ENCODE results near the gene PKHD1.

DNA sequence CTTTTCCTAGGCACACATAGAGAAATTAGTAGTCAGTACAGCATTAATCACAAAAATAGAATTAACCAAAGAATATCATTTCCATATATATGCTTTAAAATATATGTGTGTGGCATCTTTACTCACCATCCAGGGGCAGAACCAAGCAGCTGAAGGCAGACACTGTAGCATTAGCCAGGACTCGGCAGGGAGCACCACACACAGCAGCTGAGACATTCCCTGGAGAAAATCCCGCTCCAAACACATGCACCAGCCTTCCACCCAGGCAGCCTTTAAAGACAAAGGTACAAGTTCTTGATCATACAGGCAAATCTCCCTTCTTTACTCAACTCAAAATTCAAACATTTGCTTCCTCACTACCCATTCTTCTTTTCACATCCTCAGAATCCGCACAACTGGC lies 64.7 kb downstream of the PKHD1 start:
- TF ChIP-seq, protein P1, sequence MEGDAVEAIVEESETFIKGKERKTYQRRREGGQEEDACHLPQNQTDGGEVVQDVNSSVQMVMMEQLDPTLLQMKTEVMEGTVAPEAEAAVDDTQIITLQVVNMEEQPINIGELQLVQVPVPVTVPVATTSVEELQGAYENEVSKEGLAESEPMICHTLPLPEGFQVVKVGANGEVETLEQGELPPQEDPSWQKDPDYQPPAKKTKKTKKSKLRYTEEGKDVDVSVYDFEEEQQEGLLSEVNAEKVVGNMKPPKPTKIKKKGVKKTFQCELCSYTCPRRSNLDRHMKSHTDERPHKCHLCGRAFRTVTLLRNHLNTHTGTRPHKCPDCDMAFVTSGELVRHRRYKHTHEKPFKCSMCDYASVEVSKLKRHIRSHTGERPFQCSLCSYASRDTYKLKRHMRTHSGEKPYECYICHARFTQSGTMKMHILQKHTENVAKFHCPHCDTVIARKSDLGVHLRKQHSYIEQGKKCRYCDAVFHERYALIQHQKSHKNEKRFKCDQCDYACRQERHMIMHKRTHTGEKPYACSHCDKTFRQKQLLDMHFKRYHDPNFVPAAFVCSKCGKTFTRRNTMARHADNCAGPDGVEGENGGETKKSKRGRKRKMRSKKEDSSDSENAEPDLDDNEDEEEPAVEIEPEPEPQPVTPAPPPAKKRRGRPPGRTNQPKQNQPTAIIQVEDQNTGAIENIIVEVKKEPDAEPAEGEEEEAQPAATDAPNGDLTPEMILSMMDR (IDR thresholded peaks at IDR 0.05) = no peak
- no peak for TF ChIP-seq POLR2A (IDR thresholded peaks at IDR 0.05)
